ENCODE measurements around the gene EME2.

GRCh38 chr16:1746693-1747195 is 25.9 kb upstream of the EME2 start:
- TF ChIP-seq CTCF (IDR thresholded peaks at IDR 0.05) (no peak), POLR2A (IDR thresholded peaks at IDR 0.05) (no peak)

Measured in adrenal gland (tissue), 5 donors.